GM23338 (cell line): ENCODE measurements around the gene IQCK. TPM values are rescaled to one million over a fixed set of nuclear protein-coding genes. Genes with fewer than 3 reads are reported as not detected.

Source experiments
- ATAC-seq: fragments of 200-7000 bp; cut with Tn5 transposase; 3 replicates; pipeline ENCODE4 v1.9.1; 2020
- DNase-seq: peaks from one replicate; pipeline ENCODE4 v3.0.0-alpha.2; 2015; ENCODE audit warnings: low spot score
- H2AFZ ChIP-seq: fragments of 200-600 bp; sonication (generic); 2 replicates; pipeline ENCODE4 v1.8.0; 2016; ENCODE audit warnings: antibody characterized with exemption, mild to moderate bottlenecking, moderate library complexity
- H3F3A ChIP-seq: fragments of 200-600 bp; sonication (generic); replicated peaks from 2 replicates; pipeline ENCODE4 v1.8.0; 2017; ENCODE audit warnings: antibody characterized with exemption, mixed run types, low read depth
- H3K27ac ChIP-seq: fragments of 200-600 bp; sonication (generic); 2 replicates; pipeline ENCODE4 v1.6.1; 2016; ENCODE audit warnings: low read depth
- H3K27me3 ChIP-seq: fragments of 200-600 bp; sonication (generic); 2 replicates; pipeline ENCODE4 v1.8.0; 2016; ENCODE audit warnings: mild to moderate bottlenecking, mixed run types, moderate library complexity; ENCODE audit not compliant: insufficient read depth
- H3K36me3 ChIP-seq: fragments of 200-600 bp; sonication (generic); 2 replicates; pipeline ENCODE4 v1.8.0; 2016; ENCODE audit warnings: mild to moderate bottlenecking; ENCODE audit not compliant: insufficient read depth
- H3K4me1 ChIP-seq: fragments of 200-600 bp; sonication (generic); 2 replicates; pipeline ENCODE4 v1.8.0; 2016; ENCODE audit warnings: mild to moderate bottlenecking, moderate library complexity; ENCODE audit not compliant: insufficient read depth
- H3K4me2 ChIP-seq: fragments of 200-600 bp; sonication (generic); 2 replicates; pipeline ENCODE4 v1.7.1; 2017; ENCODE audit warnings: mixed run types
- H3K4me3 ChIP-seq: fragments of 200-600 bp; sonication (generic); 2 replicates; pipeline ENCODE4 v1.6.1; 2016; ENCODE audit warnings: mixed run types
- H3K79me2 ChIP-seq: fragments of 200-600 bp; sonication (generic); replicated peaks from 2 replicates; pipeline ENCODE4 v1.8.0; 2017; ENCODE audit warnings: mild to moderate bottlenecking; ENCODE audit not compliant: insufficient read depth
- H3K9me2 ChIP-seq: fragments of 200-600 bp; sonication (generic); 2 replicates; pipeline ENCODE4 v1.8.0; 2017; ENCODE audit not compliant: insufficient read depth
- H4K20me1 ChIP-seq: fragments of 200-600 bp; sonication (generic); replicated peaks from 2 replicates; pipeline ENCODE4 v1.8.0; 2017; ENCODE audit warnings: mild to moderate bottlenecking; ENCODE audit not compliant: insufficient read depth
- H3K27ac Mint-ChIP-seq: 2 replicates; pipeline ENCODE4 v1.8.0; 2020; ENCODE audit warnings: inconsistent platforms, mild to moderate bottlenecking, moderate library complexity, mixed read lengths
- H3K27me3 Mint-ChIP-seq: 3 replicates; pipeline ENCODE4 v1.8.0; 2022; ENCODE audit warnings: low read depth, mild to moderate bottlenecking, moderate library complexity, mixed read lengths, inconsistent platforms; ENCODE audit not compliant: insufficient read depth, poor library complexity
- H3K36me3 Mint-ChIP-seq: 3 replicates; pipeline ENCODE4 v1.8.0; 2021; ENCODE audit warnings: low read depth, mild to moderate bottlenecking, inconsistent platforms, moderate library complexity, mixed read lengths
- H3K4me1 Mint-ChIP-seq: 3 replicates; pipeline ENCODE4 v1.8.0; 2020; ENCODE audit warnings: mild to moderate bottlenecking, inconsistent platforms, mixed read lengths
- H3K4me3 Mint-ChIP-seq: 3 replicates; pipeline ENCODE4 v1.8.0; 2021; ENCODE audit warnings: moderate library complexity, mild to moderate bottlenecking, inconsistent platforms, mixed read lengths
- H3K9me3 Mint-ChIP-seq: 3 replicates; pipeline ENCODE4 v1.8.0; 2020; ENCODE audit warnings: moderate library complexity, mild to moderate bottlenecking, inconsistent platforms, mixed read lengths
- CTCF ChIP-seq, 2 experiments: fragments of 200-600 bp in 1 of 2; sonication (generic) in 1 of 2; conservative IDR thresholded peaks; 2 replicates each; pipeline versions ENCODE4 v1.5.1 to v1.6.1; 2016 to 2017; ENCODE audit warnings: antibody characterized with exemption in 2 of 2, low read depth in 2 of 2, mild to moderate bottlenecking in 2 of 2, moderate library complexity in 1 of 2
- EZH2 ChIP-seq: fragments of 200-600 bp; sonication (generic); IDR thresholded peaks from one replicate; pipeline ENCODE4 v1.8.0; 2017; ENCODE audit warnings: antibody characterized with exemption, mild to moderate bottlenecking, low read depth; ENCODE audit not compliant: unreplicated experiment
- EZH2phosphoT487 ChIP-seq: fragments of 200-600 bp; sonication (generic); IDR thresholded peaks from one replicate; pipeline ENCODE4 v1.8.1; 2018; ENCODE audit warnings: antibody characterized with exemption; ENCODE audit not compliant: unreplicated experiment
- JUNB ChIP-seq: IDR thresholded peaks from one replicate; pipeline ENCODE4 v1.6.1; 2016; ENCODE audit warnings: antibody characterized with exemption; ENCODE audit not compliant: unreplicated experiment
- NANOG ChIP-seq: IDR thresholded peaks from 2 replicates; pipeline ENCODE4 v1.6.1; 2016; ENCODE audit warnings: antibody characterized with exemption, borderline replicate concordance
- POLR2AphosphoS5 ChIP-seq: IDR thresholded peaks from 2 replicates; pipeline ENCODE4 v1.6.1; 2016; ENCODE audit warnings: antibody characterized with exemption, low read depth
- STAT1 ChIP-seq: IDR thresholded peaks from one replicate; pipeline ENCODE4 v1.6.1; 2016; ENCODE audit warnings: antibody characterized with exemption; ENCODE audit not compliant: unreplicated experiment
- ZNF331 ChIP-seq: fragments of 250-450 bp; sonication (Bioruptor Pico); IDR thresholded peaks from 2 replicates; pipeline ENCODE4 v1.5.0; 2020; ENCODE audit warnings: low read depth, mild to moderate bottlenecking, moderate library complexity
- ZNF462 ChIP-seq: fragments of 250-450 bp; sonication (Bioruptor Pico); IDR thresholded peaks from 2 replicates; pipeline ENCODE4 v1.5.0; 2020; ENCODE audit warnings: mild to moderate bottlenecking, moderate library complexity
- polyA plus RNA-seq: library from polyadenylated mRNA; unstranded; fragments of >200 nt; fragmentation: Nextera tagmentation; extraction: Ambion mirVana; gene quantifications from 2 replicates; pipeline ENCODE4 v1.2.1, GENCODE V29; 2016
- total RNA-seq: library from RNA; depleted of rRNA; stranded (reverse); fragments of >200 nt; shearing (Covaris generic); gene quantifications from 2 replicates; pipeline ENCODE4 v1.2.3, GENCODE V29; 2014

Gene IQCK
- total and polyA plus RNA-seq, 2 experiments from 2014 or later, result 7.6 to 10.0 TPM

GRCh38 chr16:19701091-19701490, 17.0 kb upstream of the IQCK start (continued):
- TF ChIP-seq ZNF462 (CRISPR knock-in tag), result no peak

- H4K20me1 ChIP-seq, result peaks cover 47% of the 10 kb centered on the region
- peaks cover 39% of the 10 kb centered on the region for H3K79me2 ChIP-seq
- ATAC-seq, result no peak
- H3K27me3 ChIP-seq, result no peaks in the 10 kb centered on the region
- Mint-ChIP-seq H3K36me3 (peaks cover 99% of the 10 kb centered on the region), H3K4me1 (peaks cover 9% of the 10 kb centered on the region; the same call in 2 of the 3 replicates), H3K27me3 (peaks cover 7% of the 10 kb centered on the region), H3K4me3 (no peak overlapping the region), H3K27ac (no peak overlapping the region), H3K9me3 (peaks cover 11% of the 10 kb centered on the region; the same call in 2 of the 3 replicates)
- H3K27ac ChIP-seq, result no peak overlapping the region
- H3K4me1 ChIP-seq, result peaks cover 5% of the 10 kb centered on the region; the same call in 1 of the 2 replicates
- H2AFZ ChIP-seq, result no peak overlapping the region
- DNase-seq, result no peak
- no peak overlapping the region for H3K4me2 ChIP-seq
- no peak overlapping the region for H3K4me3 ChIP-seq
- peaks cover 55% of the 10 kb centered on the region for H3K36me3 ChIP-seq
- H3F3A ChIP-seq, result 0 out of 2 replicates have a peak, but pooled peaks cover 10% of the 10 kb centered on the region
- no peaks in the 10 kb centered on the region for H3K9me2 ChIP-seq
- no peak for TF ChIP-seq CTCF (conservative IDR thresholded peaks at IDR 0.05; ENCODE audit: low read depth in 2 of 2)
- TF ChIP-seq JUNB, result no peak
- TF ChIP-seq EZH2phosphoT487, result no peak
- TF ChIP-seq POLR2AphosphoS5, result no peak
- no peak for TF ChIP-seq NANOG
- TF ChIP-seq STAT1, result no peak
- no peak for TF ChIP-seq EZH2
- no peak for TF ChIP-seq ZNF331 (CRISPR knock-in tag)
Measured at GRCh38 chr16:19703172-19703889, 14.7 kb upstream of the IQCK start.
